ENCODE results near the gene CDH12.
"Not testable (repeated sequence)": the region's sequence is repeated elsewhere in the genome, so short reads cannot be mapped to it uniquely, and the experiment has no call there.

CDH12 gene

GRCh38 chr5:22644859-22645258 lies 208.3 kb downstream of the CDH12 start:
- DNase-seq = no peak

- no peak for DNase-seq
Observed at GRCh38 chr5:22643356-22643755, 209.8 kb downstream of the CDH12 start.

- DNase-seq = no peak
Observed at GRCh38 chr5:22631683-22632082, 221.5 kb downstream of the CDH12 start.

- no peak for DNase-seq
Observed at GRCh38 chr5:22627029-22627428, 226.1 kb downstream of the CDH12 start.

- DNase-seq = no peak
Observed at GRCh38 chr5:22625451-22625850, 227.7 kb downstream of the CDH12 start.

- no peak for DNase-seq
Observed at GRCh38 chr5:22621084-22621483, 232.1 kb downstream of the CDH12 start.

GRCh38 chr5:22615964-22616363 lies 237.2 kb downstream of the CDH12 start:
- DNase-seq = no peak

GRCh38 chr5:22614486-22615094 lies 238.6 kb downstream of the CDH12 start:
- DNase-seq = no peak

GRCh38 chr5:22612928-22613327 lies 240.2 kb downstream of the CDH12 start:
- DNase-seq = no peak

GRCh38 chr5:22611327-22611726 lies 241.8 kb downstream of the CDH12 start:
- no peak for DNase-seq

GRCh38 chr5:22607498-22607897 lies 245.6 kb downstream of the CDH12 start:
- not testable (repeated sequence) for DNase-seq

- DNase-seq = no peak
Observed at GRCh38 chr5:22605473-22605872, 247.7 kb downstream of the CDH12 start.

- no peak for DNase-seq
Observed at GRCh38 chr5:22604711-22605110, 248.4 kb downstream of the CDH12 start.

GRCh38 chr5:22598796-22599195 lies 254.3 kb downstream of the CDH12 start:
- DNase-seq = no peak

GRCh38 chr5:22596404-22596970 lies 256.7 kb downstream of the CDH12 start:
- no peak for DNase-seq

GRCh38 chr5:22594491-22594890 lies 258.7 kb downstream of the CDH12 start:
- DNase-seq = no peak

GRCh38 chr5:22593592-22593991 lies 259.6 kb downstream of the CDH12 start:
- no peak for DNase-seq

GRCh38 chr5:22591461-22591860 lies 261.7 kb downstream of the CDH12 start:
- DNase-seq = no peak

- no peak for DNase-seq
Observed at GRCh38 chr5:22590677-22591268, 262.4 kb downstream of the CDH12 start.

- DNase-seq = no peak
Observed at GRCh38 chr5:22577711-22578110, 275.4 kb downstream of the CDH12 start.

- DNase-seq = no peak
Observed at GRCh38 chr5:22577006-22577405, 276.1 kb downstream of the CDH12 start.

GRCh38 chr5:22572941-22573340 lies 280.2 kb downstream of the CDH12 start:
- DNase-seq = no peak

- no peak for DNase-seq
Observed at GRCh38 chr5:22567983-22568382, 285.2 kb downstream of the CDH12 start.

GRCh38 chr5:22560147-22560546 lies 293.0 kb downstream of the CDH12 start:
- DNase-seq = no peak

GRCh38 chr5:22557251-22557650 lies 295.9 kb downstream of the CDH12 start:
- no peak for DNase-seq

Data from DMS53 (cell line).